Measurements from ENCODE around the gene DEGS2.
A peak's percentile ranks its signal among the peaks of the same experiment; 100 is the strongest.
"Not testable (repeated sequence)": the region's sequence is repeated elsewhere in the genome, so short reads cannot be mapped to it uniquely, and the experiment has no call there.

DEGS2 gene

GRCh38 chr14:100165831-100166440, 6.5 kb upstream of the DEGS2 start:
- no peak for TF ChIP-seq CTCF (IDR thresholded peaks at IDR 0.05; ENCODE audit: low read depth, low read length)
- Histone ChIP-seq H3K27me3 (no peaks in the 10 kb centered on the region), H3K4me3 (ENCODE audit: low read depth, low read length) (no peak overlapping the region), H3K9me3 (no peaks in the 10 kb centered on the region), H3K4me1 (no peaks in the 10 kb centered on the region), H3K36me3 (no peaks in the 10 kb centered on the region)
- DNase-seq = no peak

GRCh38 chr14:100165376-100165775, 5.9 kb upstream of the DEGS2 start:
- no peaks in the 10 kb centered on the region for H3K4me1 ChIP-seq
- H3K27me3 ChIP-seq = peaks cover 5% of the 10 kb centered on the region
- no peaks in the 10 kb centered on the region for H3K9me3 ChIP-seq
- no peak overlapping the region for H3K4me3 ChIP-seq (ENCODE audit: low read depth, low read length)
- no peaks in the 10 kb centered on the region for H3K36me3 ChIP-seq
- no peak for TF ChIP-seq CTCF (IDR thresholded peaks at IDR 0.05; ENCODE audit: low read depth, low read length)
- DNase-seq = no peak

- no peak for TF ChIP-seq CTCF (IDR thresholded peaks at IDR 0.05; ENCODE audit: low read depth, low read length)
- H3K4me3 ChIP-seq (ENCODE audit: low read depth, low read length) = no peak overlapping the region
- DNase-seq = no peak
- peaks cover 30% of the 10 kb centered on the region for H3K27me3 ChIP-seq
- no peaks in the 10 kb centered on the region for H3K36me3 ChIP-seq
- H3K4me1 ChIP-seq = peaks cover 6% of the 10 kb centered on the region
- H3K9me3 ChIP-seq = peaks cover 5% of the 10 kb centered on the region
Observed at GRCh38 chr14:100160534-100160916, 1.1 kb upstream of the DEGS2 start.

- no peak overlapping the region for H3K4me3 ChIP-seq (ENCODE audit: low read depth, low read length)
- DNase-seq = no peak
- no peak for TF ChIP-seq CTCF (IDR thresholded peaks at IDR 0.05; ENCODE audit: low read depth, low read length)
- H3K36me3 ChIP-seq = no peaks in the 10 kb centered on the region
- H3K9me3 ChIP-seq = peaks cover 5% of the 10 kb centered on the region
- peaks cover 30% of the 10 kb centered on the region for H3K27me3 ChIP-seq
- peaks cover 6% of the 10 kb centered on the region for H3K4me1 ChIP-seq
Observed at GRCh38 chr14:100159865-100160533, 554 bp upstream of the DEGS2 start.

GRCh38 chr14:100158566-100159093, 815 bp downstream of the DEGS2 start:
- peaks cover 30% of the 10 kb centered on the region for H3K27me3 ChIP-seq
- H3K4me3 ChIP-seq (ENCODE audit: low read depth, low read length) = peak overlapping the region; percentile 37
- no peaks in the 10 kb centered on the region for H3K36me3 ChIP-seq
- H3K9me3 ChIP-seq = peaks cover 11% of the 10 kb centered on the region
- TF ChIP-seq CTCF (IDR thresholded peaks at IDR 0.05; ENCODE audit: low read depth, low read length) = no peak
- H3K4me1 ChIP-seq = peaks cover 6% of the 10 kb centered on the region
- DNase-seq = no peak

GRCh38 chr14:100157548-100158232, 1.8 kb downstream of the DEGS2 start:
- H3K27me3 ChIP-seq = peaks cover 30% of the 10 kb centered on the region
- not testable (repeated sequence) for H3K4me3 ChIP-seq (ENCODE audit: low read depth, low read length); DNase-seq; H3K36me3 ChIP-seq; H3K4me1 ChIP-seq
- peaks cover 11% of the 10 kb centered on the region for H3K9me3 ChIP-seq

Data from BE2C (cell line).